Peyer's patch (tissue), 4 donors: Measurements from ENCODE around the gene MBD3L4. TPM values are rescaled to one million over a fixed set of nuclear protein-coding genes. Genes with fewer than 3 reads are reported as not detected.
"Not testable (repeated sequence)": the region's sequence is repeated elsewhere in the genome, so short reads cannot be mapped to it uniquely, and the experiment has no call there.

ENCODE experiments used
- DNase-seq, 3 donors: peaks; one replicate each; pipeline ENCODE4 v3.0.0-alpha.2; 2017 to 2019
- H3K27ac ChIP-seq, 4 donors: fragments of 200-600 bp; sonication (generic); one replicate each; pipeline ENCODE4 v1.5.1; 2016 to 2019
- H3K27me3 ChIP-seq, 2 donors: fragments of 200-600 bp; sonication (generic); one replicate each; pipeline ENCODE4 v1.5.1; 2019
- H3K36me3 ChIP-seq, 3 donors: fragments of 200-600 bp; sonication (generic); one replicate each; pipeline ENCODE4 v1.5.1; 2016 to 2019
- H3K4me1 ChIP-seq, 4 donors: fragments of 200-600 bp; sonication (generic); one replicate each; pipeline ENCODE4 v1.5.1; 2016 to 2019
- H3K4me3 ChIP-seq, 4 donors: fragments of 200-600 bp; sonication (generic); 1 replicate in 3 of 4; 2 replicates in 1 of 4; pipeline ENCODE4 v1.5.1; 2016 to 2019; ENCODE audit warnings: mild to moderate bottlenecking in 1 of 4
- H3K9me3 ChIP-seq, 4 donors: fragments of 200-600 bp; sonication (generic); one replicate each; pipeline ENCODE4 v1.5.1; 2016 to 2019; ENCODE audit warnings: mild to moderate bottlenecking in 1 of 4
- CTCF ChIP-seq, 6 experiments: fragments of 450-650 bp in 4 of 6; fragments of 200-600 bp in 2 of 6; sonication (generic) in 1 of 6; IDR thresholded peaks; one replicate each; pipeline ENCODE4 v1.5.1; 2017 to 2019; ENCODE audit warnings: antibody characterized with exemption in 6 of 6, mild to moderate bottlenecking in 3 of 6, moderate library complexity in 1 of 6
- POLR2A ChIP-seq, 2 donors: fragments of 450-650 bp; IDR thresholded peaks; one replicate each; pipeline ENCODE4 v1.5.1; 2017; ENCODE audit warnings: antibody characterized with exemption in 2 of 2, mild to moderate bottlenecking in 2 of 2, moderate library complexity in 2 of 2
- total RNA-seq, 4 donors: library from RNA; depleted of rRNA; stranded (reverse); fragments of >200 nt; gene quantifications; one replicate each; pipeline ENCODE4 v1.1.0, GENCODE V29; 2016

The MBD3L4 gene
- total RNA-seq, 4 donors from 2014 or later = not detected

- H3K4me1 ChIP-seq, H3K9me3 ChIP-seq, H3K27ac ChIP-seq, H3K36me3 ChIP-seq, DNase-seq, H3K27me3 ChIP-seq, H3K4me3 ChIP-seq: not testable (repeated sequence)
Measured at GRCh38 chr19:7051421-7051820, 11.4 kb upstream of the MBD3L4 start.

- H3K36me3 ChIP-seq, DNase-seq, H3K4me3 ChIP-seq, H3K9me3 ChIP-seq, H3K27me3 ChIP-seq, H3K4me1 ChIP-seq, H3K27ac ChIP-seq: not testable (repeated sequence)
Measured at GRCh38 chr19:7049021-7049420, 9.0 kb upstream of the MBD3L4 start, which contains the start of gene MBD3L2. Gene MBD3L2 (plus strand): TSS chr19:7049321. CDS start chr19:7049374, 53 bp downstream.

GRCh38 chr19:7041563-7041962, 1.6 kb upstream of the MBD3L4 start:
- DNase-seq, H3K9me3 ChIP-seq, H3K4me1 ChIP-seq, H3K27me3 ChIP-seq, H3K27ac ChIP-seq, H3K36me3 ChIP-seq, H3K4me3 ChIP-seq: not testable (repeated sequence)

- not testable (repeated sequence) for DNase-seq, H3K36me3 ChIP-seq, H3K27ac ChIP-seq, H3K9me3 ChIP-seq, H3K4me1 ChIP-seq, H3K27me3 ChIP-seq, H3K4me3 ChIP-seq
Measured at GRCh38 chr19:7030278-7030677, 9.7 kb downstream of the MBD3L4 start, which contains the start of gene MBD3L5. Gene MBD3L5 (plus strand): TSS chr19:7030578. CDS start chr19:7030612, 34 bp downstream.

GRCh38 chr19:7028790-7029189, 11.2 kb downstream of the MBD3L4 start:
- DNase-seq, H3K4me3 ChIP-seq: not testable (repeated sequence)

GRCh38 chr19:7021331-7021730, 18.6 kb downstream of the MBD3L4 start, which contains the start of gene MBD3L2B:
Gene MBD3L2B (minus strand): TSS chr19:7021431. CDS start chr19:7021397, 34 bp downstream.
- not testable (repeated sequence) for H3K4me1 ChIP-seq, H3K36me3 ChIP-seq, H3K4me3 ChIP-seq, H3K27ac ChIP-seq, DNase-seq, H3K9me3 ChIP-seq, H3K27me3 ChIP-seq

More at GRCh38 chr19:7028790-7029189, 11.2 kb downstream of the MBD3L4 start:
- not testable (repeated sequence) for H3K4me1 ChIP-seq, H3K9me3 ChIP-seq, H3K27me3 ChIP-seq, H3K36me3 ChIP-seq, H3K27ac ChIP-seq

GRCh38 chr19:7018828-7019227, 21.2 kb downstream of the MBD3L4 start:
- Histone ChIP-seq H3K36me3 (no peaks in the 10 kb centered on the region), H3K4me1 (no peaks in the 10 kb centered on the region), H3K27ac (no peak overlapping the region), H3K4me3 (no peak overlapping the region), H3K9me3 (no peaks in the 10 kb centered on the region), H3K27me3 (no peaks in the 10 kb centered on the region)
- TF ChIP-seq CTCF (IDR thresholded peaks at IDR 0.05) (no peak), POLR2A (IDR thresholded peaks at IDR 0.05) (no peak)
- no peak for DNase-seq

GRCh38 chr19:7013678-7014077, 26.3 kb downstream of the MBD3L4 start:
- DNase-seq = no peak

More at GRCh38 chr19:7013678-7014077, 26.3 kb downstream of the MBD3L4 start:
- Histone ChIP-seq H3K36me3 (no peaks in the 10 kb centered on the region), H3K4me3 (no peak overlapping the region), H3K27me3 (no peaks in the 10 kb centered on the region), H3K27ac (no peak overlapping the region), H3K4me1 (no peaks in the 10 kb centered on the region), H3K9me3 (no peaks in the 10 kb centered on the region)
- TF ChIP-seq CTCF (IDR thresholded peaks at IDR 0.05) (no peak), POLR2A (IDR thresholded peaks at IDR 0.05) (no peak)
